Body of pancreas (tissue), 4 donors: ENCODE measurements around the gene CCDC60. TPM values are rescaled to one million over a fixed set of nuclear protein-coding genes. Genes with fewer than 3 reads are reported as not detected.

ENCODE experiments used
- ATAC-seq: fragments of 150-250 bp; one replicate; pipeline ENCODE4 v1.9.1; 2016
- DNase-seq, 4 donors: peaks; one replicate each; pipeline ENCODE4 v3.0.0-alpha.2; 2019
- H3K27ac ChIP-seq, 4 donors: fragments of 200-600 bp; sonication (generic); 1 replicate in 3 of 4; 2 replicates in 1 of 4; pipeline versions ENCODE4 v1.5.1 to v1.6.1; 2016 to 2019; ENCODE audit warnings: mild to moderate bottlenecking in 1 of 4, mixed read lengths in 1 of 4, moderate library complexity in 1 of 4
- H3K27me3 ChIP-seq, 2 donors: fragments of 200-600 bp; sonication (generic); one replicate each; pipeline ENCODE4 v1.6.0; 2016; ENCODE audit warnings: mild to moderate bottlenecking in 1 of 2
- H3K36me3 ChIP-seq, 2 donors: fragments of 200-600 bp; sonication (generic); replicated peaks in 1 of 2; 2 replicates each; pipeline ENCODE4 v1.5.1; 2016; ENCODE audit warnings: low read depth in 2 of 2; ENCODE audit not compliant: insufficient read depth in 1 of 2
- H3K4me1 ChIP-seq: fragments of 200-600 bp; sonication (generic); one replicate; pipeline ENCODE4 v1.6.0; 2016
- H3K4me3 ChIP-seq, 2 donors: fragments of 200-600 bp; sonication (generic); 1 replicate in 1 of 2; 2 replicates in 1 of 2; pipeline ENCODE4 v1.5.1; 2016 to 2019
- H3K9me3 ChIP-seq, 3 donors: fragments of 200-600 bp; sonication (generic); 1 replicate in 2 of 3; 2 replicates in 1 of 3; pipeline ENCODE4 v1.5.1; 2016
- CTCF ChIP-seq, 7 experiments: fragments of 450-650 bp in 4 of 7; fragments of 200-600 bp in 3 of 7; sonication (generic) in 3 of 7; IDR thresholded peaks; one replicate each; pipeline ENCODE4 v1.5.1; 2016 to 2019; ENCODE audit warnings: antibody characterized with exemption in 7 of 7
- POLR2A ChIP-seq, 3 donors: fragments of 450-650 bp; IDR thresholded peaks; one replicate each; pipeline ENCODE4 v1.6.1; 2016; ENCODE audit warnings: antibody characterized with exemption in 3 of 3, mild to moderate bottlenecking in 2 of 3
- WGBS, 2 donors: methylation state at CpG; one replicate each; pipeline ENCODE4 v1.1.5; 2017; 5-methylcytosine and 5-hydroxymethylcytosine counted together
- intact Hi-C: fragments of 100-400 bp; cut with DNase I; formaldehyde crosslinking; loops from one replicate; pipeline ENCODE4 v1.15.1; 2023
- total RNA-seq, 2 donors: library from RNA; depleted of rRNA; stranded (reverse); fragments of >200 nt; gene quantifications; one replicate each; pipeline ENCODE4 v1.1.0, GENCODE V29; 2016

Gene CCDC60
- total RNA-seq, 2 donors from 2014 or later: not detected

GRCh38 chr12:119296535-119296934, 38.0 kb upstream of the CCDC60 start:
- intact Hi-C loops: no loop called here
- Histone ChIP-seq H3K4me3 (no peak overlapping the region), H3K27me3 (no peaks in the 10 kb centered on the region), H3K9me3 (no peaks in the 10 kb centered on the region), H3K4me1 (no peaks in the 10 kb centered on the region), H3K36me3 (no peaks in the 10 kb centered on the region), H3K27ac (no peak overlapping the region)
- WGBS, 2 donors: 8 to 17% methylated on average over 2 of the region's 2 CpGs
- ATAC-seq (no peak), DNase-seq (no peak)
- TF ChIP-seq POLR2A (IDR thresholded peaks at IDR 0.05) (no peak), CTCF (IDR thresholded peaks at IDR 0.05) (no peak)

- ATAC-seq: no peak
Observed at GRCh38 chr12:119299130-119299529, 35.4 kb upstream of the CCDC60 start.

GRCh38 chr12:119301379-119301778, 33.1 kb upstream of the CCDC60 start:
- TF ChIP-seq POLR2A (IDR thresholded peaks at IDR 0.05) (no peak), CTCF (IDR thresholded peaks at IDR 0.05) (no peak)
- H3K27me3 ChIP-seq: no peaks in the 10 kb centered on the region
- no peaks in the 10 kb centered on the region for H3K4me1 ChIP-seq
- no peak for DNase-seq
- H3K9me3 ChIP-seq: no peaks in the 10 kb centered on the region
- no peaks in the 10 kb centered on the region for H3K36me3 ChIP-seq
- WGBS, 2 donors: 66% methylated on average over 9 of the region's 9 CpGs
- no peak overlapping the region for H3K27ac ChIP-seq
- H3K4me3 ChIP-seq: no peak overlapping the region
- intact Hi-C loops: no loop called here
- ATAC-seq: no peak

More at GRCh38 chr12:119299130-119299529, 35.4 kb upstream of the CCDC60 start:
- H3K4me3 ChIP-seq: no peak overlapping the region
- no peaks in the 10 kb centered on the region for H3K36me3 ChIP-seq
- no peaks in the 10 kb centered on the region for H3K9me3 ChIP-seq
- H3K27me3 ChIP-seq: no peaks in the 10 kb centered on the region
- intact Hi-C loops: no loop called here
- no peak overlapping the region for H3K27ac ChIP-seq
- no peaks in the 10 kb centered on the region for H3K4me1 ChIP-seq
- no peak for DNase-seq
- no peak for TF ChIP-seq POLR2A (IDR thresholded peaks at IDR 0.05)
- TF ChIP-seq CTCF (IDR thresholded peaks at IDR 0.05): no peak

- Histone ChIP-seq H3K36me3 (no peaks in the 10 kb centered on the region), H3K27ac (no peak overlapping the region), H3K9me3 (no peaks in the 10 kb centered on the region), H3K27me3 (no peaks in the 10 kb centered on the region), H3K4me3 (no peak overlapping the region), H3K4me1 (no peaks in the 10 kb centered on the region)
- 29 to 30% methylated on average over 7 of the region's 7 CpGs for WGBS, 2 donors
- no peak for DNase-seq
- ATAC-seq: no peak
- TF ChIP-seq POLR2A (IDR thresholded peaks at IDR 0.05): no peak
- TF ChIP-seq CTCF (IDR thresholded peaks at IDR 0.05): no peak
- intact Hi-C loops: no loop called here
Observed at GRCh38 chr12:119302451-119303080, 32.0 kb upstream of the CCDC60 start.

GRCh38 chr12:119306593-119306992, 27.9 kb upstream of the CCDC60 start:
- no peaks in the 10 kb centered on the region for H3K36me3 ChIP-seq
- no peaks in the 10 kb centered on the region for H3K27me3 ChIP-seq
- H3K9me3 ChIP-seq: no peaks in the 10 kb centered on the region
- H3K27ac ChIP-seq: no peak overlapping the region
- intact Hi-C loops: no loop called here
- WGBS, 2 donors: 75% methylated on average over 6 of the region's 6 CpGs
- ATAC-seq (no peak), DNase-seq (no peak)
- H3K4me3 ChIP-seq: no peak overlapping the region
- TF ChIP-seq CTCF (IDR thresholded peaks at IDR 0.05) (no peak), POLR2A (IDR thresholded peaks at IDR 0.05) (no peak)
- no peaks in the 10 kb centered on the region for H3K4me1 ChIP-seq
